ENCODE results near the gene HMGCS1.

HMGCS1 gene

DNA sequence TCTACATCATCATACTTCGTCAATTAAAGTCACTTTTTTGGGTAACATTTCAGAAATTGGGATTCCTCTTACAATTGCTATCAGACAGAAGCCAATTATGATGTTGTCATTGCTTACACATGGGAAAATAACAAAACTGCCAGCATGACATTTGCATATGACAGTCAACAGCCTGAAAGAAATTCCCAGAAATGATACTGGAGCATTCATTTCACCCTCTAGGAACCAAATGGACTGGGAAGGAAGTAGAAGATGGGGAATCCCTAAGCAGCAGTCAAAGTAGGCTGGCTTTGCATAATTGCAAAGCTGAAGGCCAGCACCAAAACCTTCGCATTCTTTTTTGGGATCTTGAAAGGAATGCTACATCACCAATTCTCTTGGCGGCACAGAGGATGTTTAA, 10.7 kb downstream of the HMGCS1 start:
- no peaks in the 10 kb centered on the region for H3K4me1 ChIP-seq (ENCODE audit: control insufficient read depth, insufficient read depth, low read length, poor library complexity, severe bottlenecking)
- no peak overlapping the region for H3K4me3 ChIP-seq (ENCODE audit: insufficient read depth, low read depth, low read length, poor library complexity, severe bottlenecking)
- H3K27me3 ChIP-seq (replicated peaks; ENCODE audit: control insufficient read depth, insufficient read depth, low read length, poor library complexity, severe bottlenecking), result no peaks in the 10 kb centered on the region
- H3K27ac ChIP-seq (ENCODE audit: insufficient read depth, low read length, poor library complexity, severe bottlenecking), result no peak overlapping the region
- H3K9me3 ChIP-seq (ENCODE audit: control insufficient read depth, low read length), result no peaks in the 10 kb centered on the region
- DNase-seq, result no peak
- H3K36me3 ChIP-seq (ENCODE audit: control insufficient read depth, insufficient read depth, low read length), result peaks cover 11% of the 10 kb centered on the region

DNA sequence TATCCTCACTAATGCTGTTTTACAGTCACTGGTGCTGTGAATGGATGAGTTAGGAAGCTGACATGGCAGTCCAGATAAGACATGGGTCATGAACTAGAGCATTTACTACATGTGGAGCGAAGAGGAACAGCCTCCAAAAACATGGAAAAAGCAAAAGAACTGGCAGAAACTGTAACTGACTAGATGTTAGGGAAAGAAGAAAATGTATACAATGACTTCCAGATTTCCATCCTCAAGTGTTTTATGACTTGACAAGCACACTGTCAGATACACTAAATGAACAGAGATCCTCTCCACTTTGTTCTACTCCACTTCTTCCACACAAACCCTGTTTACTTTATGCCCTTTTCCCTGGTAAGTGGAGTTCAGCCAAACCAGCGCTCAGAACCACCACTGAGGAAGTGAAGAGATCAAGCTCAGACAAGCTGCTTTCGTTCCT, 11.5 kb downstream of the HMGCS1 start:
- no peak for DNase-seq
- Histone ChIP-seq H3K27me3 (replicated peaks; ENCODE audit: control insufficient read depth, insufficient read depth, low read length, poor library complexity, severe bottlenecking) (no peaks in the 10 kb centered on the region), H3K4me1 (ENCODE audit: control insufficient read depth, insufficient read depth, low read length, poor library complexity, severe bottlenecking) (no peaks in the 10 kb centered on the region), H3K4me3 (ENCODE audit: insufficient read depth, low read depth, low read length, poor library complexity, severe bottlenecking) (no peak overlapping the region), H3K36me3 (ENCODE audit: control insufficient read depth, insufficient read depth, low read length) (peaks cover 19% of the 10 kb centered on the region), H3K9me3 (ENCODE audit: control insufficient read depth, low read length) (no peaks in the 10 kb centered on the region), H3K27ac (ENCODE audit: insufficient read depth, low read length, poor library complexity, severe bottlenecking) (no peak overlapping the region)

DNA sequence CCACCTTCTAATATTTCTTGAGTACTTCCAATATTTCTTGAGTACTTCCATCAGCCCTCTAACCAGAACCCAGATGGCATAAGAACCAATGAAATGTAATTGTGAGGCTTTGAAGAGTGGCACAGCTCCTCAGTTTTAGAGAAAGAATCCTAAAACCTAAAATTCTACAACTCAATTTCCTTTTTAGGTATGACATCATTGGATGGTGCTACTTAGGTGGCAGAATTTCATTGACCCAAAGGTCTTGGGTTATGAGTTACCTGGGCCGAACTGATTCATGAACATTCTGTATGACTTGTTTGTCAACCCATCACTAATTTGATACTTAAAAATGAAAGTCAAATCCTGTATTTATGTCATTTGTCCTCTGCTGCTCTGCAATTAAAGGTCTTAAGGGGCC, 13.1 kb downstream of the HMGCS1 start:
- H3K36me3 ChIP-seq (ENCODE audit: control insufficient read depth, insufficient read depth, low read length), result peaks cover 32% of the 10 kb centered on the region

DNA sequence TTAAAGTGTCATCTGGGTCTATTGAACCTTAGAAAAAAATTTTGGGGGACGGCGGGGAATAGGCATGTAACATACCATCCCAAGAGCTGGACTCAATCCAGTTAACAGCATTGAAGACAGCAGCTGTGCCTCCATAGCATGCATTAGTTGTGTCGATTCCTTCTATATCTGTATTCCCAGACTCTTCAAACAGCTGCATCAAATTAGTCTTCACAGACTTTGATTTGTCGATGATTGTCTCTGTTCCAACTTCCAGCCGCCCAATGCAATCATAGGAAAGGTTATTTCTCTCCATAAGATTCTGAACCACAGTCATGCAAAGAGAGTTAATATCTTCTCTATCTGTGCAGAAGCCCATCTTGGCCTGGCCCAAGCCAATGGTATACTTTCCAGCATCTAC, 14.8 kb downstream of the HMGCS1 start:
- Histone ChIP-seq H3K9me3 (ENCODE audit: control insufficient read depth, low read length) (no peaks in the 10 kb centered on the region), H3K4me3 (ENCODE audit: insufficient read depth, low read depth, low read length, poor library complexity, severe bottlenecking) (no peak overlapping the region), H3K4me1 (ENCODE audit: control insufficient read depth, insufficient read depth, low read length, poor library complexity, severe bottlenecking) (no peaks in the 10 kb centered on the region), H3K27ac (ENCODE audit: insufficient read depth, low read length, poor library complexity, severe bottlenecking) (no peak overlapping the region), H3K27me3 (replicated peaks; ENCODE audit: control insufficient read depth, insufficient read depth, low read length, poor library complexity, severe bottlenecking) (no peaks in the 10 kb centered on the region), H3K36me3 (ENCODE audit: control insufficient read depth, insufficient read depth, low read length) (peaks cover 44% of the 10 kb centered on the region)
- no peak for DNase-seq

More for the DNA sequence above, 13.1 kb downstream of the HMGCS1 start:
- no peaks in the 10 kb centered on the region for H3K27me3 ChIP-seq (replicated peaks; ENCODE audit: control insufficient read depth, insufficient read depth, low read length, poor library complexity, severe bottlenecking)
- H3K27ac ChIP-seq (ENCODE audit: insufficient read depth, low read length, poor library complexity, severe bottlenecking), result no peak overlapping the region
- no peaks in the 10 kb centered on the region for H3K9me3 ChIP-seq (ENCODE audit: control insufficient read depth, low read length)
- DNase-seq, result no peak
- H3K4me1 ChIP-seq (ENCODE audit: control insufficient read depth, insufficient read depth, low read length, poor library complexity, severe bottlenecking), result no peaks in the 10 kb centered on the region
- H3K4me3 ChIP-seq (ENCODE audit: insufficient read depth, low read depth, low read length, poor library complexity, severe bottlenecking), result no peak overlapping the region

DNA sequence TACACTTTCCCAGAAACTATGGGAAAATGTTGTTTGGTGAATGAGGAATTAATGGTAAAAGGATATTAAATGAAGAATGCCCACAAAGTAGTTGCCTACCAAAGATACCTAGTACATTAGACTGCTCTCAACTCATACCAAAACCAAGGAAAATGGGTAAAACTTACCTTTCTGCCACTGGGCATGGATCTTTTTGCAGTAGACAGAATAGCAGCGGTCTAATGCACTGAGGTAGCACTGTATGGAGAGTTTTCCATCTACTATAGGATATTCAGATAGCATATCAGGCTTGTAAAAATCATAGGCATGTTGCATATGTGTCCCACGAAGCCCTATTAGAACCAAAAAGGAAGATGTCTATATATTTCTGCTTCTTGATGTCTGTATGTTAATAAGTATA, 16.4 kb downstream of the HMGCS1 start:
- H3K27ac ChIP-seq (ENCODE audit: insufficient read depth, low read length, poor library complexity, severe bottlenecking), result no peak overlapping the region
- H3K36me3 ChIP-seq (ENCODE audit: control insufficient read depth, insufficient read depth, low read length), result peaks cover 48% of the 10 kb centered on the region
- H3K4me1 ChIP-seq (ENCODE audit: control insufficient read depth, insufficient read depth, low read length, poor library complexity, severe bottlenecking), result no peaks in the 10 kb centered on the region
- no peaks in the 10 kb centered on the region for H3K27me3 ChIP-seq (replicated peaks; ENCODE audit: control insufficient read depth, insufficient read depth, low read length, poor library complexity, severe bottlenecking)
- H3K4me3 ChIP-seq (ENCODE audit: insufficient read depth, low read depth, low read length, poor library complexity, severe bottlenecking), result no peak overlapping the region
- H3K9me3 ChIP-seq (ENCODE audit: control insufficient read depth, low read length), result no peaks in the 10 kb centered on the region
- no peak for DNase-seq

DNA sequence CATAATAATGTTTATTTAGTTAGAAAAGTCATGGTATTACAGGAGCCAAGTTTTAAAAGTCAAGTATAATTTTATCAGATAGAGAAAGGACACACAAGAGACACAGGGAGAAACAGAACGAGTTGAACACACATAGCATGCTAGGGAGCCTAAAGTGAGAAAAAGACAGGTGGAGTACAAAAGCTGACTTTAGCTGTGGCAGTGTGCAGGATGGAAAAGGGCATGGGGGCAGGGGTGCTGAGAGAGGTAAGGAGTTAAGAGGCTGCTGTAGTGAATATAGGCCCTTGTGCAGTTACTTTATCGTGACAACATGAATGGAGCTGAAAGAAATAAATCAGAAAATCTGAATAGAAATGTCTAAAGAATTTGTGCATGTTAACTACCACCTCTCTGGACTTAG, 18.0 kb downstream of the HMGCS1 start:
- Histone ChIP-seq H3K27ac (ENCODE audit: insufficient read depth, low read length, poor library complexity, severe bottlenecking) (no peak overlapping the region), H3K27me3 (replicated peaks; ENCODE audit: control insufficient read depth, insufficient read depth, low read length, poor library complexity, severe bottlenecking) (no peaks in the 10 kb centered on the region), H3K4me1 (ENCODE audit: control insufficient read depth, insufficient read depth, low read length, poor library complexity, severe bottlenecking) (no peaks in the 10 kb centered on the region), H3K9me3 (ENCODE audit: control insufficient read depth, low read length) (no peaks in the 10 kb centered on the region), H3K36me3 (ENCODE audit: control insufficient read depth, insufficient read depth, low read length) (peaks cover 54% of the 10 kb centered on the region), H3K4me3 (ENCODE audit: insufficient read depth, low read depth, low read length, poor library complexity, severe bottlenecking) (no peak overlapping the region)
- no peak for DNase-seq

DNA sequence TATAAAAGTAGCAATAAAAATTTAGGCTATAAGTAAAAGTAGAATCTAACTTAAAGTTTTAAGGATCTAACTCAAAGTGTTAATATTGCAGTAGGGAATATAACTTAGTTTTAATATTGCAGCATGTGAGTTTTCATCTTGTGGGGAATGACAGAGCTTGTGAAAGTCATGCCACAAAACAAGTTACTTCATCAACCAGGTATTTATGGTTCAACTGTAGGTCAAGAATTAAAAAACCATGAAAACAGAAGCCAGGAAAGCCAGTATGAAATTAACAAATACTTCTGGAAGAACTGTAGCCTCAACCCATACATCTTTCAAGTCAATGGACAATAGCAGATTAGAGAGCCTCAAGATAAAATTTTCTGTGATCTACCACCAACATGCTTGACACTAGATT, 19.0 kb downstream of the HMGCS1 start:
- no peaks in the 10 kb centered on the region for H3K4me1 ChIP-seq (ENCODE audit: control insufficient read depth, insufficient read depth, low read length, poor library complexity, severe bottlenecking)
- H3K36me3 ChIP-seq (ENCODE audit: control insufficient read depth, insufficient read depth, low read length), result peaks cover 54% of the 10 kb centered on the region
- DNase-seq, result no peak
- no peaks in the 10 kb centered on the region for H3K27me3 ChIP-seq (replicated peaks; ENCODE audit: control insufficient read depth, insufficient read depth, low read length, poor library complexity, severe bottlenecking)
- no peak overlapping the region for H3K4me3 ChIP-seq (ENCODE audit: insufficient read depth, low read depth, low read length, poor library complexity, severe bottlenecking)
- H3K9me3 ChIP-seq (ENCODE audit: control insufficient read depth, low read length), result no peaks in the 10 kb centered on the region
- H3K27ac ChIP-seq (ENCODE audit: insufficient read depth, low read length, poor library complexity, severe bottlenecking), result no peak overlapping the region

DNA sequence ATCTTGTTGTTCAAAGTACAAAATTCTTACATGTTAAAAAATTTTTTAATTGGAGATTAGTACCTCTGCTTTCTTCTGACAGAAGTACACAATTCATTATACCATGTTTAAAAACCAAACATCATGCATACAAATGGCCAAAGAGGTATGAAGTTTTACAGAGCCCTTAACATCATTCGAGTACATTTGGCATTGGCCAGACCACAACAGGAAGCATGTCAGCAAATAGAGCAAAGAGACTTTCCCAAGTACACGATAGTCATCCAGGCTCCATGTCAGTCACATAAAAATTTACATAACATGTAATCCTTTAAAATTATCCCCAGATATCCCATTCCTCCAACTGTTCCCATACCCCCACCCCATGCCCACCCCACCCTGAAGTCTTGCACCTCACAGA, 22.5 kb downstream of the HMGCS1 start:
- H3K36me3 ChIP-seq (ENCODE audit: control insufficient read depth, insufficient read depth, low read length), result peaks cover 46% of the 10 kb centered on the region
- H3K27ac ChIP-seq (ENCODE audit: insufficient read depth, low read length, poor library complexity, severe bottlenecking), result no peak overlapping the region
- no peaks in the 10 kb centered on the region for H3K9me3 ChIP-seq (ENCODE audit: control insufficient read depth, low read length)
- H3K4me1 ChIP-seq (ENCODE audit: control insufficient read depth, insufficient read depth, low read length, poor library complexity, severe bottlenecking), result no peaks in the 10 kb centered on the region
- no peak for DNase-seq
- no peak overlapping the region for H3K4me3 ChIP-seq (ENCODE audit: insufficient read depth, low read depth, low read length, poor library complexity, severe bottlenecking)
- H3K27me3 ChIP-seq (replicated peaks; ENCODE audit: control insufficient read depth, insufficient read depth, low read length, poor library complexity, severe bottlenecking), result no peaks in the 10 kb centered on the region

DNA sequence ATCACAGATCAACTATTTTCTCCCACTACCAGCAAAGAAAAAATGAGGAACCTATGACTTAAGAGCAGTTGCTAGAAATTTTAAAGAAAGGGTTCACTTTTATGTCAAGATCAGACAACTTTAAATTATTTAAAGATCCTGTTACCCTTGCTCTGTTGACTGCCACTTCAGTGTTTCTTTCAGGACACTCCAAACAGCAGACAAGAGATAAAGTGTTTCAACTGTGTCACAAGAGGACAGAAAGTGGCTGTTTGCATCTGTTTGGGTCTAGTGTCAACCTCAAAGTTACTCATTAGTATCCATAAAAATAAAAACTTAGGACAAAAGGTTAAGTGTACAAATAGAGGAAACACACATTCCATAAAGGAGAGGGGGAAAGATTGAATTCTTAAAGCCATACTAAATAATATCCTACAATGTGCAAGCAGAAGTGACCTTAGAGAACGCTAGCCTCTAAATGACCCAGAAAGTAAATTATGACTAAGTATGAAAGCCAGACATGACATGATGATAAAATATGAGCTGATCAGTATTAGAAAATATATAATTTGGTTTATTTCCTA, 24.9 kb downstream of the HMGCS1 start:
- H3K4me1 ChIP-seq (ENCODE audit: control insufficient read depth, insufficient read depth, low read length, poor library complexity, severe bottlenecking), result no peaks in the 10 kb centered on the region
- no peaks in the 10 kb centered on the region for H3K27me3 ChIP-seq (replicated peaks; ENCODE audit: control insufficient read depth, insufficient read depth, low read length, poor library complexity, severe bottlenecking)
- H3K9me3 ChIP-seq (ENCODE audit: control insufficient read depth, low read length), result no peaks in the 10 kb centered on the region
- no peak overlapping the region for H3K4me3 ChIP-seq (ENCODE audit: insufficient read depth, low read depth, low read length, poor library complexity, severe bottlenecking)
- DNase-seq, result no peak
- H3K27ac ChIP-seq (ENCODE audit: insufficient read depth, low read length, poor library complexity, severe bottlenecking), result no peak overlapping the region
- H3K36me3 ChIP-seq (ENCODE audit: control insufficient read depth, insufficient read depth, low read length), result peaks cover 28% of the 10 kb centered on the region

DNA sequence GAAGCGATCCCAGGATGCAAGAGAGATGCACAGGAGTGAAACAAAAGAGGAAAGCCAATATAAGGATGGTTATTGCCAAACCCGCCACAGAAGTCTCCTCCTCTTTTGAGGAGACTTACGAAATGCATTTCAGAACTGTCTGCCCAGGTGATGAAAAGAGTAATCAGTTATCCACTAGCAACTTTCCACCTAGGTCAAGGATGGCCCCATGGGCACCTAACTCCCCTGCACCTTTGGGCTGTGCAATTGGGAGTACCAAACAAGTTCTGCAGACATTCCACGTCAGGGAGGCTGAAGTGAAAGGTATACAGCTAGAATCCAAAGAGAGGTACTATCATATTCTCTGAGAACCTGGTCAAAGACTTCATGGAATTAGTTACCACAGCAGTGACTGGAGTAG, 25.7 kb downstream of the HMGCS1 start:
- Histone ChIP-seq H3K36me3 (ENCODE audit: control insufficient read depth, insufficient read depth, low read length) (peaks cover 24% of the 10 kb centered on the region), H3K27me3 (replicated peaks; ENCODE audit: control insufficient read depth, insufficient read depth, low read length, poor library complexity, severe bottlenecking) (no peaks in the 10 kb centered on the region), H3K27ac (ENCODE audit: insufficient read depth, low read length, poor library complexity, severe bottlenecking) (no peak overlapping the region), H3K4me1 (ENCODE audit: control insufficient read depth, insufficient read depth, low read length, poor library complexity, severe bottlenecking) (no peaks in the 10 kb centered on the region), H3K9me3 (ENCODE audit: control insufficient read depth, low read length) (no peaks in the 10 kb centered on the region), H3K4me3 (ENCODE audit: insufficient read depth, low read depth, low read length, poor library complexity, severe bottlenecking) (no peak overlapping the region)
- no peak for DNase-seq
